NB4 (cell line): ENCODE data around the gene GBF1.

Experiments used
- TF ChIP-seq, protein P1 (sequence below): IDR thresholded peaks from one replicate; pipeline ENCODE4 v1.5.1; 2012; ENCODE audit warnings: low read depth, low read length
- TF ChIP-seq, protein P2 (sequence below): IDR thresholded peaks from 2 replicates; pipeline ENCODE4 v1.6.1; 2011; ENCODE audit warnings: low read depth, low read length

DNA sequence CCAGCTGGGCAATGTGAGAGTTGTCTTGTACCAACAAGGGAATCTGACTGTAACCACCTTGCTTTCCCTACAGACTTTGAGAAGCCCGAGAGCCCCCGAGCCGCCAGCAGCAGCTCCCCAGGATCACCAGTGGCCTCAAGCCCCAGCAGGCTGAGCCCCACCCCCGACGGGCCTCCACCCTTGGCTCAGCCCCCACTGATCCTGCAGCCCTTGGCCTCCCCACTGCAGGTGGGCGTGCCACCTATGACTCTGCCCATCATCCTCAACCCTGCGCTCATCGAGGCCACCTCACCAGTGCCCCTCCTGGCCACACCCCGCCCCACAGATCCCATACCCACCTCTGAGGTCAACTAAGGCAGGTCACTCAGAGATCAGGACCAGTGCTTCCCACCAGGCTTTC is 136.7 kb downstream of the GBF1 start:
- TF ChIP-seq, protein P1, sequence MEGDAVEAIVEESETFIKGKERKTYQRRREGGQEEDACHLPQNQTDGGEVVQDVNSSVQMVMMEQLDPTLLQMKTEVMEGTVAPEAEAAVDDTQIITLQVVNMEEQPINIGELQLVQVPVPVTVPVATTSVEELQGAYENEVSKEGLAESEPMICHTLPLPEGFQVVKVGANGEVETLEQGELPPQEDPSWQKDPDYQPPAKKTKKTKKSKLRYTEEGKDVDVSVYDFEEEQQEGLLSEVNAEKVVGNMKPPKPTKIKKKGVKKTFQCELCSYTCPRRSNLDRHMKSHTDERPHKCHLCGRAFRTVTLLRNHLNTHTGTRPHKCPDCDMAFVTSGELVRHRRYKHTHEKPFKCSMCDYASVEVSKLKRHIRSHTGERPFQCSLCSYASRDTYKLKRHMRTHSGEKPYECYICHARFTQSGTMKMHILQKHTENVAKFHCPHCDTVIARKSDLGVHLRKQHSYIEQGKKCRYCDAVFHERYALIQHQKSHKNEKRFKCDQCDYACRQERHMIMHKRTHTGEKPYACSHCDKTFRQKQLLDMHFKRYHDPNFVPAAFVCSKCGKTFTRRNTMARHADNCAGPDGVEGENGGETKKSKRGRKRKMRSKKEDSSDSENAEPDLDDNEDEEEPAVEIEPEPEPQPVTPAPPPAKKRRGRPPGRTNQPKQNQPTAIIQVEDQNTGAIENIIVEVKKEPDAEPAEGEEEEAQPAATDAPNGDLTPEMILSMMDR: no peak
- TF ChIP-seq, protein P2, sequence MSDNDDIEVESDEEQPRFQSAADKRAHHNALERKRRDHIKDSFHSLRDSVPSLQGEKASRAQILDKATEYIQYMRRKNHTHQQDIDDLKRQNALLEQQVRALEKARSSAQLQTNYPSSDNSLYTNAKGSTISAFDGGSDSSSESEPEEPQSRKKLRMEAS: no peak
